H1 (cell line): Measurements from ENCODE around the gene GUCY1A1. TPM values are rescaled to one million over a fixed set of nuclear protein-coding genes. Genes with fewer than 3 reads are reported as not detected.

ENCODE experiments used
- CTCF ChIA-PET: fragments of 300-600 bp; sonication (Branson Sonifier 250); formaldehyde crosslinking; loops from one replicate; lab custom pipeline; 2021; ENCODE audit not compliant: partially characterized antibody; lab: Charles Lee
- POLR2A ChIA-PET: fragments of 300-600 bp; sonication (Branson Sonifier 250); formaldehyde crosslinking; loops from one replicate; lab custom pipeline; 2021; ENCODE audit warnings: inconsistent platforms; ENCODE audit not compliant: partially characterized antibody; lab: Charles Lee
- DNase-seq, 2 experiments: peaks; one replicate each; pipeline versions ENCODE4 v3.0.0 to v3.0.0-alpha.2; 2010 to 2022; ENCODE audit warnings: low spot score in 2 of 2, low read depth in 1 of 2, mixed read lengths in 1 of 2
- FAIRE-seq: peaks from 2 replicates; lab custom pipeline; 2011; peaks lifted over from hg19 to GRCh38; lab: Jason Lieb, UNC
- H2AFZ ChIP-seq: 2 replicates; pipeline ENCODE4 v1.8.1; 2012; ENCODE audit warnings: low read length, inconsistent platforms
- H2AK5ac ChIP-seq: 2 replicates; pipeline ENCODE4 v1.6.1; 2013; ENCODE audit warnings: low read depth, low read length
- H2BK120ac ChIP-seq: replicated peaks from 2 replicates; pipeline ENCODE3; 2013; ENCODE audit warnings: low read depth, low read length, inconsistent platforms
- H2BK12ac ChIP-seq: 2 replicates; pipeline ENCODE4 v1.6.1; 2013; ENCODE audit warnings: low read depth, low read length
- H2BK15ac ChIP-seq: 2 replicates; pipeline ENCODE4 v1.6.1; 2013; ENCODE audit warnings: low read length
- H2BK20ac ChIP-seq: 2 replicates; pipeline ENCODE4 v1.6.1; 2013; ENCODE audit warnings: low read length
- H2BK5ac ChIP-seq: 2 replicates; pipeline ENCODE4 v1.6.1; 2013; ENCODE audit warnings: low read depth, low read length
- H3K14ac ChIP-seq: 2 replicates; pipeline ENCODE4 v1.6.1; 2013; ENCODE audit warnings: inconsistent platforms; ENCODE audit not compliant: insufficient read length
- H3K18ac ChIP-seq: 2 replicates; pipeline ENCODE4 v1.6.1; 2013; ENCODE audit warnings: low read length; ENCODE audit errors: extremely low read depth
- H3K23ac ChIP-seq: 2 replicates; pipeline ENCODE4 v1.6.1; 2013; ENCODE audit warnings: inconsistent platforms; ENCODE audit not compliant: insufficient read length
- H3K23me2 ChIP-seq: 2 replicates; pipeline ENCODE4 v1.6.1; 2013; ENCODE audit warnings: low read depth, low read length
- H3K27ac ChIP-seq: 2 replicates; pipeline ENCODE4 v1.6.1; 2011; ENCODE audit warnings: low read depth, low read length, inconsistent platforms
- H3K27me3 ChIP-seq, 4 experiments: replicated peaks in 1 of 4; 1 replicate in 1 of 4; 2 replicates in 3 of 4; pipeline versions ENCODE4 v1.6.1 to v1.8.1; 2011 to 2013; ENCODE audit warnings: low read length in 3 of 4, mild to moderate bottlenecking in 3 of 4, inconsistent platforms in 2 of 4, mixed read lengths in 2 of 4, moderate library complexity in 1 of 4; ENCODE audit not compliant: control insufficient read depth in 3 of 4, insufficient read depth in 3 of 4; ENCODE audit errors: extremely low read depth in 1 of 4
- H3K36me3 ChIP-seq, 4 experiments: 2 replicates each; pipeline versions ENCODE4 v1.6.1 to v1.8.1; 2011 to 2013; ENCODE audit warnings: mild to moderate bottlenecking in 4 of 4, low read length in 3 of 4, moderate library complexity in 2 of 4, control low read depth in 1 of 4, inconsistent platforms in 1 of 4; ENCODE audit not compliant: insufficient read depth in 4 of 4, control insufficient read depth in 2 of 4
- H3K4ac ChIP-seq: replicated peaks from 2 replicates; pipeline ENCODE3; 2013; ENCODE audit warnings: low read length, low read depth, mixed read lengths, inconsistent platforms; ENCODE audit not compliant: insufficient read length
- H3K4me1 ChIP-seq, 4 experiments: replicated peaks in 1 of 4; 1 replicate in 1 of 4; 2 replicates in 3 of 4; pipeline versions ENCODE4 v1.6.1 to v1.8.1; 2011 to 2013; ENCODE audit warnings: low read length in 3 of 4, inconsistent platforms in 2 of 4, mixed read lengths in 1 of 4; ENCODE audit not compliant: insufficient read depth in 4 of 4, control insufficient read depth in 3 of 4
- H3K4me2 ChIP-seq, 2 experiments: 2 replicates each; pipeline versions ENCODE4 v1.6.1 to v1.8.1; 2011 to 2013; ENCODE audit warnings: low read depth in 2 of 2, low read length in 2 of 2, control low read depth in 1 of 2, inconsistent platforms in 1 of 2, mild to moderate bottlenecking in 1 of 2; ENCODE audit not compliant: insufficient read depth in 1 of 2
- H3K4me3 ChIP-seq, 4 experiments: fragments of 200-600, 300-600 bp in 1 of 4; sonication (generic), shearing (Covaris generic), sonication (Bioruptor Twin) in 1 of 4; 2 replicates each; pipeline versions ENCODE4 v1.5.1 to v1.8.1; 2011 to 2016; ENCODE audit warnings: low read length in 4 of 4, low read depth in 3 of 4, control low read depth in 2 of 4, inconsistent platforms in 2 of 4, mild to moderate bottlenecking in 2 of 4, mixed read lengths in 1 of 4, moderate library complexity in 1 of 4; ENCODE audit not compliant: insufficient read depth in 2 of 4; ENCODE audit errors: extremely low read depth in 1 of 4
- H3K56ac ChIP-seq: replicated peaks from 2 replicates; pipeline ENCODE3; 2013; ENCODE audit warnings: low read depth, mild to moderate bottlenecking, mixed read lengths, low read length, inconsistent platforms; ENCODE audit not compliant: insufficient read length
- H3K79me1 ChIP-seq: 2 replicates; pipeline ENCODE4 v1.6.1; 2013; ENCODE audit warnings: low read depth, low read length, control low read depth
- H3K79me2 ChIP-seq, 2 experiments: 2 replicates each; pipeline versions ENCODE4 v1.6.1 to v1.8.1; 2012 to 2013; ENCODE audit warnings: low read length in 2 of 2, mild to moderate bottlenecking in 2 of 2, inconsistent platforms in 1 of 2; ENCODE audit not compliant: insufficient read depth in 2 of 2, control insufficient read depth in 1 of 2
- H3K9ac ChIP-seq, 4 experiments: replicated peaks in 1 of 4; 1 replicate in 1 of 4; 2 replicates in 3 of 4; pipeline versions ENCODE4 v1.6.1 to v1.8.1; 2011 to 2013; ENCODE audit warnings: low read depth in 3 of 4, low read length in 3 of 4, control low read depth in 2 of 4, mild to moderate bottlenecking in 2 of 4, moderate library complexity in 2 of 4, inconsistent platforms in 1 of 4; ENCODE audit errors: extremely low read depth in 1 of 4
- H3K9me3 ChIP-seq, 2 experiments: 2 replicates each; pipeline versions ENCODE4 v1.6.1 to v1.8.1; 2012 to 2013; ENCODE audit warnings: mild to moderate bottlenecking in 2 of 2, moderate library complexity in 2 of 2, control low read depth in 1 of 2, inconsistent platforms in 1 of 2, low read depth in 1 of 2, low read length in 1 of 2, mixed read lengths in 1 of 2; ENCODE audit not compliant: insufficient read depth in 2 of 2
- H4K20me1 ChIP-seq, 2 experiments: replicated peaks in 1 of 2; 2 replicates each; pipeline versions ENCODE3 to v1.8.1; 2011 to 2013; ENCODE audit warnings: inconsistent platforms in 2 of 2, low read length in 2 of 2, mild to moderate bottlenecking in 1 of 2; ENCODE audit not compliant: insufficient read depth in 2 of 2, control insufficient read depth in 1 of 2
- H4K5ac ChIP-seq: 2 replicates; pipeline ENCODE4 v1.6.1; 2013; ENCODE audit warnings: low read length, low read depth, mixed read lengths, inconsistent platforms; ENCODE audit not compliant: insufficient read length
- H4K8ac ChIP-seq: 2 replicates; pipeline ENCODE4 v1.8.0; 2013; ENCODE audit warnings: mild to moderate bottlenecking, moderate library complexity, low read length, inconsistent platforms; ENCODE audit not compliant: insufficient read depth; ENCODE audit errors: extremely low read depth
- H4K91ac ChIP-seq: replicated peaks from 2 replicates; pipeline ENCODE3; 2013; ENCODE audit warnings: low read length, mixed read lengths, inconsistent platforms; ENCODE audit not compliant: insufficient read length
- EGR1 ChIP-seq: IDR thresholded peaks from 2 replicates; pipeline ENCODE4 v1.6.1; 2011; ENCODE audit warnings: low read depth, low read length, borderline replicate concordance
- GTF2F1 ChIP-seq: IDR thresholded peaks from 2 replicates; pipeline ENCODE4 v1.6.1; 2012; ENCODE audit warnings: low read depth, low read length, improper control_type of control experiment, borderline replicate concordance
- JUND ChIP-seq: IDR thresholded peaks from 2 replicates; pipeline ENCODE4 v1.6.1; 2011; ENCODE audit warnings: mild to moderate bottlenecking, improper control_type of control experiment, low read length
- KDM1A ChIP-seq: fragments of 200-600, 300-600 bp; sonication (generic); IDR thresholded peaks from 2 replicates; pipeline ENCODE4 v1.7.1; 2016; ENCODE audit warnings: mild to moderate bottlenecking, low read length, borderline replicate concordance
- KDM5A ChIP-seq: fragments of 200-600 bp; IDR thresholded peaks from 2 replicates; pipeline ENCODE4 v1.7.1; 2012; ENCODE audit warnings: mild to moderate bottlenecking, low read length, inconsistent platforms, mixed read lengths
- PHF8 ChIP-seq: fragments of 200-600 bp; sonication (generic); conservative IDR thresholded peaks from 2 replicates; pipeline ENCODE4 v1.7.1; 2012; ENCODE audit warnings: low read depth, mild to moderate bottlenecking, inconsistent platforms, low read length, moderate library complexity
- RFX5 ChIP-seq: IDR thresholded peaks from 2 replicates; pipeline ENCODE4 v1.6.1; 2011; ENCODE audit warnings: low read depth, low read length, improper control_type of control experiment, borderline replicate concordance
- RXRA ChIP-seq: IDR thresholded peaks from 2 replicates; pipeline ENCODE4 v1.6.1; 2011; ENCODE audit warnings: low read depth, mild to moderate bottlenecking, low read length, moderate library complexity; ENCODE audit not compliant: insufficient read depth
- SAP30 ChIP-seq: fragments of 300-600 bp; sonication (generic); IDR thresholded peaks from 2 replicates; pipeline ENCODE4 v1.7.1; 2012; ENCODE audit warnings: low read length, moderate library complexity, mild to moderate bottlenecking, inconsistent platforms; ENCODE audit not compliant: insufficient read depth, insufficient replicate concordance
- SP4 ChIP-seq: IDR thresholded peaks from 2 replicates; pipeline ENCODE4 v1.6.1; 2012; ENCODE audit warnings: low read length, inconsistent platforms
- TBP ChIP-seq: IDR thresholded peaks from 2 replicates; pipeline ENCODE4 v1.6.1; 2011; ENCODE audit warnings: low read depth, low read length, improper control_type of control experiment
- TCF12 ChIP-seq: IDR thresholded peaks from 2 replicates; pipeline ENCODE4 v1.6.1; 2011; ENCODE audit warnings: low read depth, mild to moderate bottlenecking, low read length
- YY1 ChIP-seq: IDR thresholded peaks from 2 replicates; pipeline ENCODE4 v1.6.1; 2011; ENCODE audit warnings: low read depth, mild to moderate bottlenecking, low read length
- WGBS, 2 experiments: shearing (Covaris generic) in 1 of 2; methylation state at CpG; one replicate each; pipeline versions ENCODE4 v1.1.6 to v1.1.7; 2013 to 2015; ENCODE audit warnings: low lambda C conversion rate in 2 of 2, mixed read lengths in 2 of 2, inconsistent platforms in 1 of 2, low coverage in 1 of 2, missing lambda C conversion rate in 1 of 2; ENCODE audit not compliant: insufficient replicate concordance in 2 of 2, insufficient coverage in 1 of 2, insufficient read length in 1 of 2; ENCODE audit errors: extremely low coverage in 1 of 2, missing lambda C conversion rate in 1 of 2; 5-methylcytosine and 5-hydroxymethylcytosine counted together
- polyA plus RNA-seq, 7 experiments: library from polyadenylated mRNA; depleted of rRNA in 3 of 7; stranded (reverse) in 5 of 7; unstranded in 2 of 7; fragments of >200 nt in 5 of 7; fragments of 200-250 nt in 2 of 7; gene quantifications; 1 replicate in 5 of 7; 2 replicates in 1 of 7; 4 replicates in 1 of 7; pipeline versions ENCODE4 v1.2.1 to v1.2.3, GENCODE V29; 2011 to 2013; ENCODE audit warnings: missing spikeins in 2 of 7, mixed read lengths in 2 of 7
- total RNA-seq: library from RNA; stranded (reverse); fragmentation: NEBNext Ultra II Directional; extraction: Animal tissue kit (Norgen Biotek cat#: 25700); gene quantifications from 2 replicates; pipeline ENCODE4 v1.2.1, GENCODE V29; 2021
- TF ChIP-seq, protein P1 (sequence below): IDR thresholded peaks from 2 replicates; pipeline ENCODE4 v1.6.1; 2011; ENCODE audit warnings: low read depth, mild to moderate bottlenecking, low read length; ENCODE audit not compliant: insufficient read depth

GUCY1A1 gene
- total and polyA plus RNA-seq, 2 of the 8 experiments (the other 6 are each of a cell fraction or from before 2014, with no cell fraction given), result not detected

- Histone ChIP-seq H3K18ac (no peak overlapping the region), H4K8ac (no peak overlapping the region), H2BK20ac (no peak overlapping the region), H3K4ac (no peak overlapping the region), H2BK12ac (no peak overlapping the region), H3K14ac (no peak overlapping the region), H2AK5ac (no peak overlapping the region), H2BK5ac (no peak overlapping the region), H2AFZ (no peak overlapping the region), H3K27me3 (no peaks in the 10 kb centered on the region), H3K23me2 (no peaks in the 10 kb centered on the region; the same call in 1 of the 2 replicates), H4K91ac (no peak overlapping the region), H3K79me2 (no peaks in the 10 kb centered on the region), H3K4me2 (no peak overlapping the region), H3K9me3 (no peaks in the 10 kb centered on the region), H3K56ac (no peak overlapping the region), H3K79me1 (no peaks in the 10 kb centered on the region), H3K4me1 (no peaks in the 10 kb centered on the region), H3K4me3 (no peak overlapping the region), H3K27ac (no peak overlapping the region), H4K5ac (no peak overlapping the region), H3K9ac (no peak overlapping the region), H3K23ac (no peak overlapping the region), H2BK120ac (no peak overlapping the region), H4K20me1 (no peaks in the 10 kb centered on the region), H2BK15ac (no peak overlapping the region), H3K36me3 (no peaks in the 10 kb centered on the region)
- no peak for FAIRE-seq
- 67% methylated on average over 2 of the region's 2 CpGs; no CpG with 5 or more reads in 1 of the 2 experiments for WGBS, 2 experiments
- POLR2A ChIA-PET, result no interaction called here
- TF ChIP-seq RFX5 (no peak), YY1 (no peak), RXRA (no peak), TCF12 (no peak), GTF2F1 (no peak), SP4 (no peak), PHF8 (no peak), JUND (no peak), EGR1 (no peak), KDM5A (no peak), SAP30 (no peak), TBP (no peak), KDM1A (no peak)
- TF ChIP-seq, protein P1, sequence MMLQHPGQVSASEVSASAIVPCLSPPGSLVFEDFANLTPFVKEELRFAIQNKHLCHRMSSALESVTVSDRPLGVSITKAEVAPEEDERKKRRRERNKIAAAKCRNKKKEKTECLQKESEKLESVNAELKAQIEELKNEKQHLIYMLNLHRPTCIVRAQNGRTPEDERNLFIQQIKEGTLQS, result no peak
- CTCF ChIA-PET, result interaction anchor here (1.2 to 4.1 kb wide), 3 partner anchors 11 to 161 kb away, joined by 3 to 14 read pairs (median 3); partner anchors contain the start of gene GUCY1B1
- DNase-seq, result no peak
Observed at GRCh38 chr4:155748039-155748438, 81.4 kb downstream of the GUCY1A1 start.
